NCI-H2107 treated with DMSO at 0.1 percent for 48 hours (cell line): Measurements from ENCODE around the gene FOXP4.
"Not testable (repeated sequence)": the region's sequence is repeated elsewhere in the genome, so short reads cannot be mapped to it uniquely, and the experiment has no call there.

ENCODE experiments used
- DNase-seq: peaks from one replicate; lab custom pipeline; 2025; ENCODE audit not compliant: unreplicated experiment; lab: John Stamatoyannopoulos, UW

Gene FOXP4

DNA sequence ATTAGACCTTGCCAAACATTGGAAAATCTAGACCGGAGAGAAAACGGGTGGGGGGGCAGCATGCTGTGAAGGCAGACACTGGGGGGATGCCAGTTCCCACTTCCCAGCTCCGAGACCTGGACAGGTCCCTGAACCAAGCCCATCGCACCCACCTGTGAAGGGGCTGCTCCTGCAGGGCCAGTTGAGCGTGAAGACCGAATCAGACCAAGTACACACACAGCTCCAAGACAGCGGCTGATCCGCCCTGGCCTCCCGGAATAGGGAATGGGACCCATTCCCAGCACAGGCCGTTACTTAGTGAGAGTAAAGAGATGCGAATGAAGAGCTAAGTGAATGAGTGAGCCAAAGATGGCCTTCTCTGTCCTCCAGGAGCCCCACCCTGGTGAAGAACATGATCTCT lies 50.6 kb downstream of the FOXP4 start:
- no peak for DNase-seq

DNA sequence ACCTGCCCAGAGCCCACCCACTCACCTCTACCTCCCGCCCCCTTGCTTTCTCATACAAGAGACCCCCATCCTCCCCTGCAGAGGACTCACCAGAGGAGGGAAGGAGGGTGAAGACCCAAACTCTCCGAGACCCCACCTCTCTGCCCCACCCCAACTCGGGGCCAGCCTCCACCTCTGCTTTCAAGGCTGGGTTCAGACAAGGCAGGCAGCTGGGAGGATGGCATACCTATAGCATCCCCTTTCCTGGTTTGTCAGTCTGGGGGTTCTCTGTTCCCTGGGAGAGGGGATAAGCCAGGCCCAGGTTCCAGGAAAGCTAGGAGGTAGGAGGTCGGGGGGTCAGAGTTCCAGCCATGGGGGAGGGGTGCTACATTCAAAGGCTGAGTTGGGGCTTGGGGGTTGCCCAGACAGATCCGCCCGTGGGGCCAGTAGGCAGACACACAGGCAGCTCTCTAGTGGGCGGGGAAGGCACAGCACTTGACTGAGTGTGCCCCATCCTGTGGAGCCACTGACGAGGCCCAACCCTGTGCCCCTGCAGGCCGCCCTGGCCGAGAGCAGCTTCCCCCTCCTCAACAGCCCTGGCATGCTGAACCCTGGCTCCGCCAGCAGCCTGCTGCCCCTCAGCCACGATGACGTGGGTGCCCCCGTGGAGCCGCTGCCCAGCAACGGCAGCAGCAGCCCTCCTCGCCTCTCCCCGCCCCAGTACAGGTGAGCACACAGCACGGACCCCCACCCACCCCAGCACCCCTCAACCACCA lies 51.2 kb downstream of the FOXP4 start:
- no peak for DNase-seq

DNA sequence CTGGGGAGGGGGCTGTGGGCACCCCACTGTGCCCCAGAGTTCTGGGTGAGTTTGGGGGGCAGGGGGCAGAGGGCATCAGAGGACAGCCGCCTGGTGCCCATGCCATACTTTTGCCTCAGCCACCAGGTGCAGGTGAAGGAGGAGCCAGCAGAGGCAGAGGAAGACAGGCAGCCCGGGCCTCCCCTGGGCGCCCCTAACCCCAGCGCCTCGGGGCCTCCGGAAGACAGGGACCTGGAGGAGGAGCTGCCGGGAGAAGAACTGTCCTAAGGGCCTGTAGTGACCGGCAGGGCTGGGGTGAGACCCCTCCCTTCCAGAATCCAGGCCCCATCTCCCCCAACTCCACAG lies 52.5 kb downstream of the FOXP4 start:
- DNase-seq: no peak

DNA sequence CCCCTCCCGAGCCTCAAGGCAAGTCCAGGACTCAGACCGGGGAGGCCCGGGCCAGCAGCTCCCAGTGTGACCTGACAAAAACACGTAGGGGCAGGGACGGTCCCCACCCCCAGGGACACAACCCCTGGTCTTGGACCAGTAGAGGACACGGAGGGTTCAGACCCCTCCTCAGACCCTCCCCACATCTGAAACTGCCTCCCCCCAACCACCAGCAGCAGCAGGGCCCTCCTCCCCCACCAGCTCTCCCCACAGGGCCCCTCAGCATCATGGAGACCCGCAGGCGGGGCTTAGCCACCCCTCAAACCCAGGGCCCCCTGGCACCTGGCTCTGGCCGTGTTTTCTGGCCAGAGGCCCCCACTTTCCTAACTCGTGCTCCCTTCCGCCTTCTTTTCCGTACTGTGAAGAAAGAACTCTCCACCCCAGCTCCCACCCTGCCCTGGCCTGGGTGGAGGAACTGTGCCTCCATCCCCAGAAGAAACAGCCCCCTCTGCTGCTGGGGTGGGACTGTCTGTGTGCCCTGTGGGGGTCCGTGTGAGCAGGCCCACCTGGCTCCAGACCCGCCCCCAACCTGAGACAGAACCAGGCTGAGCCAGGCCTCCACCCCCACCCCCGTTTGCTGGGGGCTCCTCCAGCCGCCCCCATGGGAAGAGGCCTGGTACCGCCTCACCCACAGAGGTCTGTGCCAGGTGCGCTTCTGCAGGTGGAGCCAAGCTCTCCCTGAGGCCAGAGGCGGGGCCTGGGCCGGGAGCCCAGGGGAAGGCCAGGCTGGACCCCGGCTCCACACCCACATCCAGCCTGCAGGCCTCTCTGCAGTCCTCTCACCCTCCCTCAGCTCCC lies 53.1 kb downstream of the FOXP4 start:
- no peak for DNase-seq

DNA sequence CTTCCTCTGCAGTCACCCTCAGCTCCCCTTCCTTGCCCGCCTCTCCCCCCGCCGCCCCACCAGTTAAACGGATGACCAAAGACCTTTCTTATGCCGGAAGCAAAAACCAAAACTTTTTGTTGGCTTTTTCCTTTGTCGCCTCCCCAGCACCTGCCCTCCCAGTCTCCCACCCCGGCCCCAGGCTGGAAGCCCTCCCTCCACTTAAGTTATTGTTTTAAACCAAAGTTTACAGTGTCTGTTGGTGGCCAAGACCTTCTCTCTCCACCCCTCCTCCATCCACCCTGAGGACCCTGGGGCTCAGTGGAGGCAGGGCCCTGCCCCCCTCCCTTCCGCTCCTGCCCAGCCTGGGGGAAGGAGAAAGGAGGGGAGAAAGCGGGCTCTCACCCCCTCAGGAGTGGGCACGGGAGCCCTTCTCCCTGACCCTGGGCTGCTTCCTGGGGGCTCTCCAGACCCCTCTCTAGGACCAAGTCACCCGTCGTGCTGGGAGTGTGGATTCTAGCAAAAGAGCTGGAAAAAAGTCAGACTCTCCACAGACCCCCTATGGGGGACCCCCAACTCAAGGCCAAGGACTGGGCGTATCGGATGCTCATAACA lies 53.8 kb downstream of the FOXP4 start:
- DNase-seq: no peak

DNA sequence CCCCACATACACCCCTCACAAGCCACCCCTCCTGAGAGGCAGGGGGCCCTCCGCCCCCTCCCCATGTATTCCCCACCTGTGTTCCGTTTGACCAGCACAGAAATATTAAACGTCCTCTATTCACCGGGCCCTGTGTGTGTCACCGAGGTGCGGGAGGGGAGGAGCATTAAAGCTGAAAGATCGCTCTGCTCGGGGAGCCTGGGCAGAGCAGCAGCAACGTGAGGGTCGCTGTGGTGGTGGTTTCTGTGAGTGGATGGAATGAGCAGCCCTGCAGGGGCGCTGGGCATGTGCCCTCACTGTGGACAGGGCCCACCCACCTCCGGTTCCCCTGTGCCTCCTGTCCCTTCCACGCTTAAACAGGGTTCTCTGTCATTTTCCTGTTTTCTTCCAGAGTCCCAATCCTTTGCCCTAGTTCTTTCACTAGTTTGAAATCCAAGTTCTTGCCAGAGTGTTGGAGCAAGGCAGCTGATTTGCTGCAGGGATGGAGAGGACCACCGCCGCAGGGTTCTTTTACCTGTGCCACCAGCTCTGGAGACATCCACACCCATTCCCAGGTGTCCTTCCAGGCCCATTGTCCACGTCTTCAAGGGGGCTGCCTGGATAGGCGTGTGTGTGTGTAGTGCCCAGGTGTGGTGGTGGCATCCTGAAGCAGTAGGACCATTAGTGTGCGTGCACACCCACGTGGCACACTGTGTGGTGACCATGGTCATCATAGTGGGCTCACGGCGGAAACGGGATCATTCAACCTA lies 54.5 kb downstream of the FOXP4 start:
- no peak for DNase-seq

DNA sequence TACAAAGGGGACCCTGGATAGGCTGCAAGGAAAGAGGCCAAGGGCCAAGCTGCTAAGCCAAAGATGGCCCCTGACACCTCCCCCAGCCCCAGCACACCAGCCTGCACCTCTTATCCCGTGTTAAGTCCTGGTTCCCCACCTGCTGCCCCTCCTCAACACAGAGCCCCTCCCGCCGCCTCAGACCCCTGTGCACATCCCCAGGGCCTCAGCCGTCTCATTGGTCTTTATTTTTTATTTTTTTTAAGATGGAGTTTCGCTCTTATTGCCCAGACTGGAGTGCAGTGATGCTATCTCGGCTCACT lies 55.0 kb downstream of the FOXP4 start:
- no peak for DNase-seq

DNA sequence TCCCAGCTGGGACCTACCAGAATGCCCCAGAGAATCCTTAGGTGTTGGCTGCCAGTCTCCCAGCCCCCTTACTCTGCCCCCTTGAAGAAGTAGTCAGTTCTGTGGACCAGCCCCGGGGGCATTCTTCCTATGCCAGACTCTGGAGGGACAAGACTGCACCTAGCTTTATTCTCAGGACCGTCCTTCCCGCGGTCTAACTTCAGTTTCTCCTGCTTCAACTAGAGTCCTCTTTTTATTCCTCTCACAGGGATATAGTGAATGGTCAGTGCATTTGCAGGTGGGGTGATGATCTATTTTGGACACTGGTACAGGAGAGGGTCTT lies 56.2 kb downstream of the FOXP4 start:
- DNase-seq: no peak

DNA sequence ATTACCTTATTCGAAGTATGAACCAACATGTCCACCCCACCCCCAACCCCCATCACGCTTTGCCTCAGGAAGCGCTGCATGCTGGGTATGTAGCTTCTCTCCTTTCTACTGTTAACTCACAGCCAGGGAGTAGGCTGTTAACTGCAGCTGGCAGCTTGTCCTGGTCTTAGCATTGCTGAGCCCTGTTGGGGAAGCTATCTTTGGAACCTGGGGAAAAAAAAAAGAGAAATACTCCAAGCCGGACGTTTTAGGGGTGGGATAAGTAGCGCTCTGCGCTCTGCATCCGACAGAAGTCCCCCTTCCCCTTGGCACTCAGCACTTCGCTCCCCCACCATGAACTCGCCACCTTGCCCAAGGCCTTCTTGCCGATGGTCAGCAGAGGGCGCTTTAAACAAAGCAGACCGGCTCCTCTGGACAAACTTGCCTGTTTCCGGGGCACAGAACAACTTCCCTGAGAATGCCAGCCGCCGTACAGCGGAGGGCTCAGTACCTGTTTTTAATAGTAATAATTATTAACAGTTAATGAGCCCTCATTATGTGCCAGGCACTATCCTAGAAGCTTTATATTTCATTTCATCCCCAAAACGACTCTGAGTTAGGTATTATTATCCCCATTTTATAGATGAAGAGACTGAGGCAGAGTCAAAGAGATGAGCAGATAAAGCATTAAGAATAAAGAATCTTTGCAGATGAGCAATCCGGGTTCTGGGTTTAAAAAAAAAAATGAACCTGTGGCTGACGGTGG lies 56.9 kb downstream of the FOXP4 start:
- DNase-seq: peak; percentile 52

DNA sequence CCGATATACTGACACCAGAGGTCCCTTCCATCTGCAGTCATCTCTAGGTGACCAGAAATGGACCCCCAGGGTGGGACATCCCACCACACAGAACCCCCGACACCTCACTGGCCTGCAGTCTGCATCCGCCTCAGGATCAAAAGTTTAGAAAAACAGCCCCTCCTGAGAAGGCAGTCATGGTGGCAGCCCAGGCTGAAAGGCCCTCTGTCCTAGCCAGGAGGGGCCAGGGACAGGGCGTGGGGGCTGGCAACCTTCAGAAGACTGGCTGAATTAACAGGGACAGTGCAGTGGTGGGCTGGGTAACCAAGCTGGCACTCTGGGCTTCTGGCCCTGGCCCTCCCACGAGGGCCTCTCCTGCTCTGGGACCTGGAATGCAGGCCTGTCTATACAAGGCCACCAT lies 57.8 kb downstream of the FOXP4 start:
- no peak for DNase-seq

DNA sequence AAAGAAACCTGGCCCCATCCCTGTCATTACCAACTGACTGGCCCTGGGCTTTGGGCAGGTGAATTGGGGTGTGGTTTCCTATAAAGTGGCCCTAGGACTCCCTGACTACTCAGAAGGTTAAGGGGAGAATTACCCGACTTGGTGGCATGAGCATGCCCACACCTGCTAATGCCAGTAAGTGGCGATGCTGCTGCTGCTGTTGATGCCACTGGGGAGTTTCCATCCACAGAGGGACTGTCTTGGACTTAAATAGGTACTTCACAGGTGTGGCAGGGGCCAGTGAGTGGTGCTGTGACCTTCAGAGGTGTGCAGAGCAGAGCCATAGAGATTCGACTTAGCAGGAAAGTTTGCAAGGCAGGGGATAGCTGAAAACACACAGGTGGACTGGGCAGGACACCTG lies 59.5 kb downstream of the FOXP4 start:
- DNase-seq: no peak

DNA sequence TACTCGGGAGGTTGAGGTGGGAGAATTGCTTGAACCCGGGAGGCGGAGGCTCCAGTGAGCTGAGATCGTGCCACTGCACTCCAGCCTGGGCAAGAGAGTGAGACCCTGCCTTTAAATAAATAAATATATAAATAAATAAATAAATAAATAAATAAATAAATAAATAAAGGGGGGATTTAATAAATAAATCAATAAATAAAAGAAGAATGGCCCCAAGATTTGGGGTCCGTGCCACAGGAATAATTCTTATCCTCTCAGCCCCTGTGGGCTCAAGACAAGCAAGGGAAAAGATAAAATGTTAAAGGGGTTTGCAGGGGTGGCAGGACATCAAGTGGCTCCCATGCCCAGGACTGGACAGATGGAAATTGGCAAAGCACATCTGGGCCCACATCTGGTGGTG lies 60.9 kb downstream of the FOXP4 start:
- DNase-seq: no peak

DNA sequence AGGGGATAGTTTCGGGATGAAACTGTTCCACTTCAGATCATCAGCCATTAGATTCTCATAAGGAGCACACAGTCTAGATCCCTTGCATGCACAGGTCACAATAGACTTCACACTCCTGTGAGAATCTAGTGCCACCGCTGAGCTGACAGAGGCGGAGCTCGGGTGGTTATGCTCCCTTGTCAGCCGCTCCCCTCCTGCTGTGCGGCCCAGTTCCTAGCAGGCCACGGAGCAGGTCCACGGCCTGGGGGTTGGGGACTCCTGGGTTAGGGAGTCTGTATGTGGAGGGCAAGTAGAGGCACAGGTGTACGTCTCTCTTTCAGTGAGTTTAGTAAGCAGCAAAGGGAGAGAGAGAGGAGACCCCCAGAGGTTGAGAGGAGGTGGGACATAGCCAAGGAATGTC lies 61.6 kb downstream of the FOXP4 start:
- no peak for DNase-seq

DNA sequence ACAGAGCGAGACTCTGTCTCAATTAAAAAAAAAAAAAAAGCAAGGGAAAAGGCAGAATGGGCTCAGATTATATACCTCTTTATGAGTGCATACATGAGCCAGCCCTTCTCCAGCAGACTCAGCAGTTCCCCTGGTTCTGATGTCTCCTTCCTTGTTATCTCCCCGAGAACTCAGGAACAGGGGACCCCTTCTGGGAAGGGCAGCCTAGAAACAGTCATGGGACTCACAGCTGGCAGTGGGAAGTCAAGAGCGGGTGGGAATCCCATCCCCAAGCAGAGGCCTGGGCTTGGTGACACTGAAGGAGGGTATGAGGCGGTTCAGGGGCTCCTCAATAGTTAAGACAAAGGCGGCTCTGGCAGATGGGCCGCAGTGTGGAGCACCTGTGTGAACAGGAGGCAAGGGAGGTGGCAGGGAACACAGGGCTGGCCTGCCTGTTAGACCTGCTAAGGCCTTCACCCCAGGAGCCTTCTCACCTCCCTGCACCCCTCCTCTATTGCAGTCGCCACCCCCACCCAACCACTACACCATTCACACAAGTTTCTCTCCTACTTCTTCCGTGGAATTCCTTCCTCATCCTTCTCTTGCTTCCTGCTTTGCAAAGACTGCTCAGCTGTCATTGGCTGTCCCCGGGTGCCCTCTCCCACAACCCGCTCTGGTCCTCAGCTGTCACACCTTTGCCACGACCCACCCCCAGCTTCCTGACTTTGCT lies 62.4 kb downstream of the FOXP4 start:
- no peak for DNase-seq

DNA sequence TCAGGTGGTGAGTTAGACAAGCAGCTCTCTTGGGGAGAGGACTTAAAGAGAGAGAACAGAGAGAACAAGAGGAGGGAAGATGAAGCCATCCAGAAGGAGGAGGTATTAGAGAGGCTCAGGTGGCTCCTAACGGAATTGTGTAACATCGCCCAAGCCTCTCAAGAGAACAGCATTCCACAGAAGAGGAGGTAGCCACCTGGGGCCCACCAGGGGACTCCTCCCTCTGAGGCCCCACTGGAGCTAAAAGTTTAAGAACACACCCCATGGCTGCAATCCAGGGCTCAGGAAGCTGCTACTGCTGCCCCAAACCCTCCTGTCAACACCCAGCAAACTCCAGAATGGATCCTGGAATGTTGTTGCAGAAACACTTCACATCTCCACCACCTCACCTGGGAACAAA lies 68.5 kb downstream of the FOXP4 start:
- no peak for DNase-seq

DNA sequence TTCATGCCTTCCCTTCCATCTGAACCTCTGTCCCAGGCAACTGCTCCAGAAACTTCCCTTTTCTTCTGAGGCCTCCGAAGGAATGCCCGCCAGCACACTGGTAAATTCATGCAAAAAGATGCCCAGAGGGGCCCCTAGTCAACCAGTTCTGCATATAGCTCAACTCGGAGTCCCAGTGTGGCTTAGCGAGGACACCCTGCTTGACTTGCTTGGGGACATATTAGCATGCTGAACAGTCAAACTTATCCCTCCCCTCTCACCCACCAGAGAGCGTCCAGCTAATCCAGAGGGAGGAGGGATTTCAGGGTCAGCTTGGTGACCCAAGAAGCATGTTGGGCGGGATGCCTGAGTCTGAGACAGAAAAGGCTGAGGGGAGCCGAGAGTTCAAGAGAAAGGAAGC lies 69.1 kb downstream of the FOXP4 start:
- DNase-seq: no peak

DNA sequence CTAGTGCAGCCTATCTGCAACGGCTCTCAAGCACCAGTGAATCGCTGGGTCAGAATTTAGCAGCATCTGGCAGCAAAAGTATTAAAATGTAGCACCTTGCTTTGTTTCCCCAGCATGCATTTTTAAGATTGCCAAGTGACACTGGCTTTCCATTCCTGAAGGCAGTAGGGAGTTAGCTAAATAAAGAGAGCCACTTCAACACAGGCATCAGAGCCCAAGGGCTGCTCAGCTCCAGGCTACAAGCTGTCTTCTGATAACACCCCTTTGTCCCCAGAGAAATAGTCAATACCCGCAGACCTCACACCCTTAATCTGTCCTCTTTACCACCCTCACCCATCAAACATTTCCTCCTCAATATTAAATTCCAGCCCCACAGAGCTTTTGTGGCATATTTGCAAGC lies 72.4 kb downstream of the FOXP4 start:
- DNase-seq: no peak

DNA sequence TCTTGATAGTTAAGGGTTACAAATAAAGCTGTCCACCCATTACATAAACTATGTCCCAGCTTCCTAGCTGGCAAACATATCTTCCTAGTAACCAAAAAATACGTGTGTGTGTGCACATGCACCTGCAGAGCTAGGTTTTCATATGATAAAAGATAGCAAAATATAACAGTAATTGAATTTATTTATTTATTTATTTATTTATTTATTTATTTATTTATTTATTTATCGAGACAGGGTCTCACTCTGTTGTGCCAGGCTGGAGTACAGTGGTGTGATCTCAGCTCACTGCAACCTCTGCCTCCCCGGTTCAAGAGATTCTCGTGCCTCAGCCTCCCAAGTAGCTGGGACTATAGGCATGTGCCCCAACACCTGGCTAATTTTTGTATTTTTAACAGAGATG lies 73.0 kb downstream of the FOXP4 start:
- DNase-seq: not testable (repeated sequence)

DNA sequence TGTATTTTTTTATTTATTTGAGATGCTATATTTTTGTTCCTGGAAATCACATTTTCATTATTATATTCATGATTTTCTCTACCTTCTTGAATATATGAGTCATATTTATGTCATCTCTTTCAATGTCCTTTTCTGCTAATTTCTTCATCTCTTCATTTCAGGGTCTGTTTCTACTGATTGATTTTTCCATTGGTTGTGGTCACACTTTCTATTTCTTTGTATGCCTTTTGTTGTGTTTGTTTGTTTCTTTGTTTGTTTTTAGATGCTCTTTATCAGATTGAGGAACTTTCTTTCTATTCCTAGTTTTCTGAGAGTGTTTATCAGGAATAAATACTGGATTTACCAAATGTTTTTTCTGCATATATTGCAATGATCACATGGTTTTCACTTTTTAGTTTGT lies 75.2 kb downstream of the FOXP4 start:
- DNase-seq: no peak

DNA sequence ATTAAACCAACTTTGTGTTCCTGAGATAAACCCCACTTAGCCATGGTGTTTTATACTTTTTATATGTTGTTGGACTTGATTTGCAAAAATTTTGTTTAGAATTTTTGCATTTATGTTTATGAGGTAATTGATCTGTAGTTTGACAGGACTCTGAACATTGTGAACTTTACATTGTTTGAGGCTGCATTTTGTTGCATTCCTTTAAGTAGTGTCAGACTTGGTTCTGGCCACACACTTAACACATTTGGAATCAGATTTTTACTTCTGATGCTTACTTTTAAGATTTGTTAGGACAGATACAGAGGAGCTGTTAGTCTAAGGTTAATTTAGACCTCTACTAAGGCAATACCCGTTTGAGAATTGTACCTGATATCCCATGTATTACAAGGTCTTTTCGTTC lies 75.6 kb downstream of the FOXP4 start:
- DNase-seq: no peak
